Natural killer cell (primary cell): ENCODE results near the gene LRRC38. TPM values are rescaled to one million over a fixed set of nuclear protein-coding genes. Genes with fewer than 3 reads are reported as not detected.

Experiments
- ATAC-seq, 3 donors: fragments of 150-1000 bp in 2 of 3; fragments of 200-7000 bp in 1 of 3; cut with Tn5 transposase; 1 replicate in 1 of 3; 2 replicates in 2 of 3; pipeline ENCODE4 v1.10.0; 2021; ENCODE audit warnings: mild to moderate bottlenecking in 2 of 3, moderate library complexity in 2 of 3
- DNase-seq, 2 donors: peaks; one replicate each; pipeline versions ENCODE4 v3.0.0 to v3.0.0-alpha.2; 2013 to 2021; ENCODE audit warnings: mixed read lengths in 1 of 2
- H3K27ac ChIP-seq: one replicate; pipeline ENCODE4 v1.5.1; 2013; ENCODE audit warnings: mild to moderate bottlenecking, low read length
- H3K27me3 ChIP-seq: one replicate; pipeline ENCODE4 v1.6.1; 2013; ENCODE audit warnings: low read length; ENCODE audit not compliant: control insufficient read depth, insufficient read depth
- H3K36me3 ChIP-seq: one replicate; pipeline ENCODE4 v1.6.1; 2013; ENCODE audit warnings: low read length; ENCODE audit not compliant: control insufficient read depth, insufficient read depth
- H3K4me1 ChIP-seq: one replicate; pipeline ENCODE4 v1.6.1; 2013; ENCODE audit warnings: low read length; ENCODE audit not compliant: control insufficient read depth, insufficient read depth
- H3K4me3 ChIP-seq: one replicate; pipeline ENCODE4 v1.5.1; 2013; ENCODE audit warnings: low read length
- H3K9me3 ChIP-seq: one replicate; pipeline ENCODE4 v1.6.1; 2013; ENCODE audit warnings: low read length; ENCODE audit not compliant: control insufficient read depth, insufficient read depth
- H3K27ac Mint-ChIP-seq, 2 donors: one replicate each; pipeline ENCODE4 v1.8.0; 2022; ENCODE audit warnings: mild to moderate bottlenecking in 2 of 2, mixed read lengths in 2 of 2, moderate library complexity in 1 of 2
- H3K27me3 Mint-ChIP-seq, 2 donors: one replicate each; pipeline ENCODE4 v1.8.0; 2022; ENCODE audit warnings: low read depth in 2 of 2, mixed read lengths in 2 of 2
- H3K36me3 Mint-ChIP-seq: one replicate; pipeline ENCODE4 v1.8.0; 2022; ENCODE audit warnings: mixed read lengths
- H3K4me1 Mint-ChIP-seq, 2 donors: one replicate each; pipeline ENCODE4 v1.8.0; 2022; ENCODE audit warnings: mixed read lengths in 2 of 2
- H3K4me3 Mint-ChIP-seq: one replicate; pipeline ENCODE4 v1.8.0; 2022; ENCODE audit warnings: mild to moderate bottlenecking, moderate library complexity, mixed read lengths
- H3K9me3 Mint-ChIP-seq, 2 donors: one replicate each; pipeline ENCODE4 v1.8.0; 2022; ENCODE audit warnings: mixed read lengths in 2 of 2
- CTCF ChIP-seq: fragments of 200-600 bp; IDR thresholded peaks from one replicate; pipeline ENCODE4 v1.8.0; 2022; ENCODE audit warnings: antibody characterized with exemption
- WGBS: methylation state at CpG from one replicate; pipeline ENCODE4 v1.1.7; 2013; ENCODE audit warnings: missing lambda C conversion rate; ENCODE audit not compliant: insufficient coverage; 5-methylcytosine and 5-hydroxymethylcytosine counted together
- intact Hi-C: fragments of 100-400 bp; cut with micrococcal nuclease; formaldehyde crosslinking; loops from one replicate; pipeline ENCODE4 v1.14.2; 2022
- total RNA-seq, 4 donors: library from RNA; stranded (reverse); fragments of 120-200 nt in 1 of 4; gene quantifications; one replicate each; pipeline versions ENCODE4 v1.2.3 to v1.2.4, GENCODE V29; 2013 to 2022

LRRC38 gene
- total RNA-seq, 3 donors from 2014 or later (not counting 1 experiment from before 2014, with no cell fraction given): not detected

DNA sequence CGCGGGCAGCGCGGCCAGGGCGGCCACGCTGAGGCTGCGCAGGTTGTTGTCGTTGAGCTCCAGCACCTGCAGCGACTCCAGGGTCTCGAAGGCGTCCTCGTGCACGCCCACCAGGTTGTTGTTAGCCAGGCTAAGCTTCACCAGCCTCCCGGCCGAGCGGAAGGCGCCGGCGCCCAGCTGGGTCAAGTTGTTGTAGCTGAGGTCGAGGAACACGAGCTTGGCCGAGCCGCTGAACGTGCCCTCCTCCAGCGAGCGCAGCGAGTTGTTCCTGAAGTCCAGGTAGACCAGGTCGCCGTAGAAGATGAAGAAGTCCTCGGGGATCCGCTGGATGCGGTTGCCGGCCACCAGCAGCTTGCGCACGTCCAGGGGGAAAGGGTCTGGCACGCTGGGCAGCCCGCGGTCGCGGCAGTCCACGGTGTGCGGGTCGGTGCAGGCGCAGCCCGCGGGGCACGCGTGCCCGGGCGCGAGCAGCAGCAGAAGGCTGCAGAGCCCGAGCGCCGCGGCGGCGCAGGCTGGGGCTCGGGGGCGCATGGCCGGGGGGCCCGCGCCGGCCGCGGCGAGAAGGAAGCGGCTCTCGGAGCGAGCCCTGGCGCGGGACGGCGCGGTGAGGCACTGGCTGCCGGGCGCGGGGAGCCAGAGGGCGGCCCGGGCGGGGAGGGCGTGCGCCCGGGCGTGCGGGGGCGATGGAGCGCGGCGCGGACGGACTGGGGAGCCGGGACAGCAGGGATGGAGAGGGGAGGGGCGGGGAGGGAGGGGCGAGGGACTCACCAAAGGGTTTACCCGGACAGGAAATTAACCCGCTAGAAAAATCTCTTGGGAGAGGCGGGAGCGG is 524 bp downstream of the LRRC38 start:
- DNase-seq (no peak), ATAC-seq (no peak)
- no peaks in the 10 kb centered on the region for H3K27me3 ChIP-seq
- intact Hi-C loops: no loop called here
- Mint-ChIP-seq H3K9me3 (no peaks in the 10 kb centered on the region), H3K27me3 (peaks cover 11 to 20% of the 10 kb centered on the region in 2 donors), H3K27ac (no peak overlapping the region), H3K4me3 (no peak overlapping the region), H3K36me3 (no peaks in the 10 kb centered on the region), H3K4me1 (no peaks in the 10 kb centered on the region)
- H3K4me1 ChIP-seq: no peaks in the 10 kb centered on the region
- WGBS: 3% methylated on average over 98 of the region's 98 CpGs
- no peak overlapping the region for H3K27ac ChIP-seq
- H3K36me3 ChIP-seq: no peaks in the 10 kb centered on the region
- no peak overlapping the region for H3K4me3 ChIP-seq
- H3K9me3 ChIP-seq: no peaks in the 10 kb centered on the region
- no peak for TF ChIP-seq CTCF

DNA sequence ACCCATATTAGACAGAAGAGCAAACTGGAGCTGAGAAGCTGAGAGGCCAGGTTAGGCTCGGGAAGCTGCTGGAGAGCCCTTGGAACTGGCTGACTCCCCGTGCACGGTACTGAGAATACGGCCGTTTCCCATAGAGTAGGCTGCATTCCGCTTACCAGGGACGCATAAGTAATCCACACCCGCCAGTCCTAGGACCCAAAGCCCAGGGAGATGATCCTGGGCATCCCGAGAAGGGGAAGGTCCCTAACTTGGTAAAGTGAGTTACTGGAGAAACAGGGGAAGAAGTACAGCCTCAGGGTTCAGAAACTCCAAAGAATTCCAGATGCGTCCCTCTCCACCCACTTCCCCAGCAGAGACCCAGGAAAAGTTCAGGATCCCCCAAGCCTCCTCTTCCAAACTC is 1.3 kb downstream of the LRRC38 start:
- Histone ChIP-seq H3K27ac (no peak overlapping the region), H3K4me3 (no peak overlapping the region), H3K4me1 (no peaks in the 10 kb centered on the region), H3K36me3 (no peaks in the 10 kb centered on the region), H3K27me3 (no peaks in the 10 kb centered on the region), H3K9me3 (no peaks in the 10 kb centered on the region)
- Mint-ChIP-seq H3K27me3 (peaks cover 10 to 20% of the 10 kb centered on the region in 2 donors), H3K4me1 (no peaks in the 10 kb centered on the region), H3K9me3 (no peaks in the 10 kb centered on the region), H3K4me3 (no peak overlapping the region), H3K27ac (no peak overlapping the region), H3K36me3 (no peaks in the 10 kb centered on the region)
- DNase-seq: no peak
- no peak for ATAC-seq
- intact Hi-C loops: no loop called here
- no peak for TF ChIP-seq CTCF
- 19% methylated on average over 10 of the region's 10 CpGs for WGBS

- Histone ChIP-seq H3K27ac (no peak overlapping the region), H3K4me3 (no peak overlapping the region), H3K27me3 (no peaks in the 10 kb centered on the region), H3K36me3 (no peaks in the 10 kb centered on the region), H3K9me3 (no peaks in the 10 kb centered on the region), H3K4me1 (no peaks in the 10 kb centered on the region)
- WGBS: 66% methylated on average over 6 of the region's 6 CpGs
- Mint-ChIP-seq H3K27me3 (peaks cover 7 to 10% of the 10 kb centered on the region in 2 donors), H3K36me3 (no peaks in the 10 kb centered on the region), H3K9me3 (no peaks in the 10 kb centered on the region), H3K4me3 (no peak overlapping the region), H3K4me1 (no peaks in the 10 kb centered on the region), H3K27ac (no peak overlapping the region)
- ATAC-seq (no peak), DNase-seq (no peak)
- intact Hi-C loops: no loop called here
- no peak for TF ChIP-seq CTCF
Measured at GRCh38 chr1:13510499-13510898, 3.3 kb downstream of the LRRC38 start.

DNA sequence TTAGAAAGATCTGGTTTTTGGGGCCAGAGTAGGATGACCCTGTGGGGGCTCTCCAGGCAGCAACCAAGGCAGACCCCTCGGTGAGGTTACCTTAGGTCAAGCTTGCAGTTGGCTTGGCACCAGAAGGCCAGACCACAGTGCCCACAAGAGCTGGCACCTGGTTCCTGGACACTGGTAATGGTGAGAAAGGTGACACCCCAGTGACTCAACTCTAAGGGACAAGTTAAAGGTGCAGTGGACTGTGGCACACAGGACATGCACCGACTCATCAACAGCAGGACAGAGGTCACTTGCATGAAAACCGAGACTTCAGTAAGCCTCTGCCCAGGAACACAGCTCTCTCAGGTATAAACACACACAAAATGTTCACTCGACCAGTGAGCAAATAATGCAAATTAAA is 6.7 kb downstream of the LRRC38 start:
- Mint-ChIP-seq H3K9me3 (no peaks in the 10 kb centered on the region), H3K36me3 (no peaks in the 10 kb centered on the region), H3K4me1 (no peaks in the 10 kb centered on the region), H3K4me3 (no peak overlapping the region), H3K27ac (no peak overlapping the region), H3K27me3 (peaks cover 2 to 7% of the 10 kb centered on the region in 2 donors)
- intact Hi-C loops: no loop called here
- DNase-seq: no peak
- Histone ChIP-seq H3K27ac (no peak overlapping the region), H3K9me3 (no peaks in the 10 kb centered on the region), H3K4me1 (no peaks in the 10 kb centered on the region), H3K36me3 (no peaks in the 10 kb centered on the region), H3K27me3 (no peaks in the 10 kb centered on the region), H3K4me3 (no peak overlapping the region)
- ATAC-seq: no peak
- WGBS: 47% methylated on average over 4 of the region's 4 CpGs
- no peak for TF ChIP-seq CTCF
